Thyroid gland (tissue), 4 donors: Measurements from ENCODE around the gene ADCY9. TPM values are rescaled to one million over a fixed set of nuclear protein-coding genes. Genes with fewer than 3 reads are reported as not detected.
A peak's percentile ranks its signal among the peaks of the same experiment; 100 is the strongest.

Experiments
- DNase-seq, 2 donors: peaks; one replicate each; pipeline ENCODE4 v3.0.0-alpha.2; 2019
- H3K27ac ChIP-seq, 3 donors: fragments of 200-600 bp; sonication (generic); 1 replicate in 2 of 3; 2 replicates in 1 of 3; pipeline ENCODE4 v1.5.1; 2016 to 2019; ENCODE audit warnings: mild to moderate bottlenecking in 1 of 3, moderate library complexity in 1 of 3
- H3K27me3 ChIP-seq: fragments of 200-600 bp; sonication (generic); one replicate; pipeline ENCODE4 v1.5.1; 2019
- H3K36me3 ChIP-seq, 2 donors: fragments of 200-600 bp; sonication (generic); one replicate each; pipeline ENCODE4 v1.5.1; 2016 to 2019
- H3K4me1 ChIP-seq, 2 donors: fragments of 200-600 bp; sonication (generic); one replicate each; pipeline ENCODE4 v1.5.1; 2017 to 2019
- H3K4me3 ChIP-seq, 3 donors: fragments of 200-600 bp; sonication (generic); replicated peaks in 1 of 3; 1 replicate in 2 of 3; 2 replicates in 1 of 3; pipeline ENCODE4 v1.5.1; 2016; ENCODE audit warnings: mild to moderate bottlenecking in 1 of 3
- H3K9me3 ChIP-seq: fragments of 200-600 bp; sonication (generic); one replicate; pipeline ENCODE4 v1.5.1; 2017
- POLR2A ChIP-seq, 2 donors: fragments of 450-650 bp; IDR thresholded peaks; one replicate each; pipeline ENCODE4 v1.6.1; 2017; ENCODE audit warnings: antibody characterized with exemption in 2 of 2, mild to moderate bottlenecking in 2 of 2, moderate library complexity in 1 of 2
- WGBS, 2 donors: methylation state at CpG; one replicate each; pipeline ENCODE4 v1.1.5; 2017; 5-methylcytosine and 5-hydroxymethylcytosine counted together
- intact Hi-C: fragments of 100-400 bp; cut with DNase I; formaldehyde crosslinking; loops from one replicate; pipeline ENCODE4 v1.15.1; 2023
- total RNA-seq, 4 donors: library from RNA; depleted of rRNA; stranded (reverse); fragments of >200 nt; gene quantifications; one replicate each; pipeline ENCODE4 v1.2.3, GENCODE V29; 2016
- TF ChIP-seq, protein P1 (sequence below), 6 experiments: fragments of 200-600 bp in 3 of 6; fragments of 450-650 bp in 3 of 6; sonication (generic) in 3 of 6; IDR thresholded peaks; one replicate each; pipeline ENCODE4 v1.5.1; 2016 to 2019; ENCODE audit warnings: antibody characterized with exemption in 6 of 6, mild to moderate bottlenecking in 2 of 6, inconsistent platforms in 1 of 6, moderate library complexity in 1 of 6

The ADCY9 gene
- total RNA-seq, 4 donors from 2014 or later = 61.4 to 123 (median 94.1) TPM

DNA sequence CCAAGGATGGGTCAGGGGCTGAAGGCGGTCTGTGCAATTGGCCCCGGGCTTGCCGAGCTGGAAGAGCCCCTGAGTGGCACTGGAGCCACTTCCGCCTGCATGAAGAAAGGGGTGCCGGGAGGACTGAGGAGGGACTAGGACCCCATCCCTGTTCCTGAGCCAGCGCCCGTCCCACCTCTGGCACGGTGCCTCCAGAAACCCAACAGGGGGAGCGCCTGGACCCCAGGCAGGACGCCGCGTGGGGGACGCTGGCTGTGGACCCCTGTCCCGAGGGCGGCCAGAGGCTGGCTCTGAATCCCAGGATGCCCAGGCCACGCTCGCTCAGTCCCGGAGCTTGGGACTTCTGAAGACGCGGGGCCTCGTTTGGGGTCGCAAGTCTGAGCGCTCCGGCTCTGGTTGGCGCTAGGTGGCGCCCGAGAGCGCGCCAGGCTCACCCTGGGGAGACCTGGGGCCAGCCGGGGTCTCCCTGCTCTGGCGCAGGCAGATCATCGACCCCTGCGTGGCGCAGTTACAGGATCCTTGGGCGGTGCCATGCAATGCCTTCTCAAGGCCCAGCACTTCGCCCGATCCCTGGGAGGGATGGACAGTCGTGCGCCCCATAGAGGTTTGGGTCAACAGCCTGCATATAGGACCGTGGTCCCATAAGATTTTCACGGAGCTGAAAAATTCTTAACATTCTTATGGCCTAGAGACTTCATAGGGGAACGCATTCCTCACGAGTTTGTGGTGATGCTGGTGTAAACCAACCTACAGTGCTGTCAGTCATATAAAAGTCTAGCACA is 177.2 kb downstream of the ADCY9 start:
- intact Hi-C loops = loop anchor here (10.0 kb wide), 1 partner anchor 176 kb away; the partner anchor contains the start of gene ADCY9
- Histone ChIP-seq H3K4me3 (peak overlapping the region in 2 of 3 donors; percentile 24 to 32), H3K9me3 (no peaks in the 10 kb centered on the region), H3K27me3 (no peaks in the 10 kb centered on the region), H3K27ac (no peak overlapping the region), H3K36me3 (no peaks in the 10 kb centered on the region), H3K4me1 (peaks cover 15 to 17% of the 10 kb centered on the region in 2 donors)
- WGBS, 2 donors = 10 to 15% methylated on average over 17 to 21 of the region's 43 CpGs
- no peak for DNase-seq
- TF ChIP-seq, protein P1, sequence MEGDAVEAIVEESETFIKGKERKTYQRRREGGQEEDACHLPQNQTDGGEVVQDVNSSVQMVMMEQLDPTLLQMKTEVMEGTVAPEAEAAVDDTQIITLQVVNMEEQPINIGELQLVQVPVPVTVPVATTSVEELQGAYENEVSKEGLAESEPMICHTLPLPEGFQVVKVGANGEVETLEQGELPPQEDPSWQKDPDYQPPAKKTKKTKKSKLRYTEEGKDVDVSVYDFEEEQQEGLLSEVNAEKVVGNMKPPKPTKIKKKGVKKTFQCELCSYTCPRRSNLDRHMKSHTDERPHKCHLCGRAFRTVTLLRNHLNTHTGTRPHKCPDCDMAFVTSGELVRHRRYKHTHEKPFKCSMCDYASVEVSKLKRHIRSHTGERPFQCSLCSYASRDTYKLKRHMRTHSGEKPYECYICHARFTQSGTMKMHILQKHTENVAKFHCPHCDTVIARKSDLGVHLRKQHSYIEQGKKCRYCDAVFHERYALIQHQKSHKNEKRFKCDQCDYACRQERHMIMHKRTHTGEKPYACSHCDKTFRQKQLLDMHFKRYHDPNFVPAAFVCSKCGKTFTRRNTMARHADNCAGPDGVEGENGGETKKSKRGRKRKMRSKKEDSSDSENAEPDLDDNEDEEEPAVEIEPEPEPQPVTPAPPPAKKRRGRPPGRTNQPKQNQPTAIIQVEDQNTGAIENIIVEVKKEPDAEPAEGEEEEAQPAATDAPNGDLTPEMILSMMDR (IDR thresholded peaks at IDR 0.05) = peak; percentile 63 to 99 (median 86)
- TF ChIP-seq POLR2A (IDR thresholded peaks at IDR 0.05) = no peak

DNA sequence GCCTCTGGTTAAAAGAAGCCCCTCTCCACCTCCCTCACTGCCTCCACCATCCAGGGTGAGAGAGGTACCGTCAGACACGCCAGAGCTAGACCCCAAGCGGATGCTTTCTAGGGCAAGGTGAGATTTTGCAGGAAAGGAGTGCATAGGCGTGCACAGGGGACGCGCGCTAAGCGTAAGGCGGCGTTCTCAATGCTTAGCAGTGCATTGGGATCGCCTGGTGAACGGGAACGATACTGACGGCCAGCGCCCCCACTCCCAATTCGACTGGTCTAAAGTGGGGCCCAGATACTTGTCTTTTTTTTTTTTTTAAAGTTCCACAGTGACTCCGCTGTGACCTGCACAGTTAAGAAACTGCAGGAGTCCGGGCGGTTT is 177.8 kb downstream of the ADCY9 start:
- H3K27me3 ChIP-seq = no peaks in the 10 kb centered on the region
- no peak for DNase-seq
- intact Hi-C loops = loop anchor here (10.0 kb wide), 1 partner anchor 176 kb away; the partner anchor contains the start of gene ADCY9
- H3K4me3 ChIP-seq = no peak overlapping the region
- H3K4me1 ChIP-seq = peaks cover 15 to 17% of the 10 kb centered on the region in 2 donors
- no peaks in the 10 kb centered on the region for H3K36me3 ChIP-seq
- TF ChIP-seq, protein P1 (IDR thresholded peaks at IDR 0.05) = no peak
- no peak for TF ChIP-seq POLR2A (IDR thresholded peaks at IDR 0.05)
- 57 to 60% methylated on average over 19 of the region's 19 CpGs for WGBS, 2 donors
- H3K27ac ChIP-seq = no peak overlapping the region
- no peaks in the 10 kb centered on the region for H3K9me3 ChIP-seq

DNA sequence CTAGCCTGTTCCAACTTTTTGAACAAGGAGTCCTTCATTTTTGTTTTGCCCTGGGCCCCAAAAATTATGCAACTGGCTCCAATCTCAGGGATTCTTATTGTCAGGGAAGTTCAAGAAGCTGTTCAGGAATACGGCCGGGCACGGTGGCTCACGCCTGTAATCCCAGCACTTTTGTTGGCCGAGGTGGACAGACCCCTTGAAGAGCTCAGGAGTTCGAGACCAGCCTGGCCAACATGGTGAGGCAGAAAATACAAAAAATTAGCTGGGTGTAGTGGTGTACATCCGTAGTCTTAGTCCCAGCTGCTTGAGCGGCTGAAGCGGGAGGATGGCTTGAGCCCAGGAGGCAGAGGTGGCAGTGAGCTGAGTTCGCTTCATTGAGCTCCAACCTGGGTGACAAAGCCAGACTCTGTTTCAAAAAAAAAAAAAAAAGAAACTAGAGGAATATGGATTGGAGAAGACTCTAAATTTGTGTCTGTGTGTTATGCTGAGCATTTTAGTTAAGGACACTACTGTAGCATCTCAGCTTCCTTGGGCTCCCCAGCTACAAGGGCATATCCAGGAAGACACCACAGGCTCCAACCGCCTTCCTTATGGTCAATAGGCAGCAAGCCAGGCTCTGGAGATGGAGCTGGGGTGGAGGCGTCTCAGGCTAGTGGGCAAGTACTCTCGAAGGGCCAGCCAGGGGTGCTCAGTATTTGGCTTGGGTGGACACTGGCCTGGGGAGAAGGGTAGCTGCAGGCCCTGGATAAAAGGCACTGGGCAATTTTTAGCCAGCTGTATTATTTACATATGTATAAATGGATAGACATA is 179.0 kb downstream of the ADCY9 start:
- intact Hi-C loops = loop anchor here (10.0 kb wide), 1 partner anchor 178 kb away; the partner anchor contains the start of gene ADCY9
- Histone ChIP-seq H3K36me3 (no peaks in the 10 kb centered on the region), H3K9me3 (no peaks in the 10 kb centered on the region), H3K4me3 (no peak overlapping the region), H3K27me3 (no peaks in the 10 kb centered on the region), H3K4me1 (peaks cover 15 to 17% of the 10 kb centered on the region in 2 donors), H3K27ac (peak overlapping the region in 2 of 3 donors; percentile 33 to 56)
- WGBS, 2 donors = 55 to 67% methylated on average over 12 to 13 of the region's 13 CpGs
- peak; percentile 83 to 84 for DNase-seq
- no peak for TF ChIP-seq POLR2A (IDR thresholded peaks at IDR 0.05)
- TF ChIP-seq, protein P1 (IDR thresholded peaks at IDR 0.05) = no peak

DNA sequence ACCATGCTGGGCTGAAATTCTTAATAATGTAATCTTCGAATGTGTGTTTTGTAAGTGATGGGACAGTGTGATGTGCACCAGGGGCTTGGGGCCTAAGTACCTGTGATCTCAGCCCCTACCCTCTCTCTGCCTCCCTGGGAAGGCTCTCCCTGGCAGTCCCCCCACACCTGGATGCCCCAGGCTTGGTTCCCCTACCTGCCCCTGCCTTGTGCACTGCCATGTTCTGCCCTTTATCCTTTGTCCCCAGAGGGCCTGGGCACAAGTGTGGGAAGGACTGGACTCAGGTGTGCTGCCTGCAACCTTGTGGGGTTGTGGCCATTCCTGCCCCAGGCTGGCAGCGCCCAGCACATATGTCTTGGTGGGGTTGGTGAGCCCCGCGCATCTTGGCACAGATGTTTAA is 180.3 kb downstream of the ADCY9 start:
- Histone ChIP-seq H3K36me3 (no peaks in the 10 kb centered on the region), H3K27me3 (no peaks in the 10 kb centered on the region), H3K4me3 (no peak overlapping the region), H3K4me1 (peaks cover 15 to 17% of the 10 kb centered on the region in 2 donors), H3K9me3 (no peaks in the 10 kb centered on the region), H3K27ac (no peak overlapping the region)
- intact Hi-C loops = loop anchor here (10.0 kb wide), 1 partner anchor 179 kb away; the partner anchor contains the start of gene ADCY9
- 93 to 96% methylated on average over 2 to 4 of the region's 4 CpGs for WGBS, 2 donors
- DNase-seq = no peak
- TF ChIP-seq POLR2A (IDR thresholded peaks at IDR 0.05) = no peak
- TF ChIP-seq, protein P1 (IDR thresholded peaks at IDR 0.05) = no peak
